COLO668 (cell line): Measurements from ENCODE around the gene KCNT2.
"Not testable (repeated sequence)": the region's sequence is repeated elsewhere in the genome, so short reads cannot be mapped to it uniquely, and the experiment has no call there.

Source experiments
- DNase-seq: peaks from one replicate; lab custom pipeline; 2025; ENCODE audit not compliant: unreplicated experiment; lab: John Stamatoyannopoulos, UW

The KCNT2 gene

DNA sequence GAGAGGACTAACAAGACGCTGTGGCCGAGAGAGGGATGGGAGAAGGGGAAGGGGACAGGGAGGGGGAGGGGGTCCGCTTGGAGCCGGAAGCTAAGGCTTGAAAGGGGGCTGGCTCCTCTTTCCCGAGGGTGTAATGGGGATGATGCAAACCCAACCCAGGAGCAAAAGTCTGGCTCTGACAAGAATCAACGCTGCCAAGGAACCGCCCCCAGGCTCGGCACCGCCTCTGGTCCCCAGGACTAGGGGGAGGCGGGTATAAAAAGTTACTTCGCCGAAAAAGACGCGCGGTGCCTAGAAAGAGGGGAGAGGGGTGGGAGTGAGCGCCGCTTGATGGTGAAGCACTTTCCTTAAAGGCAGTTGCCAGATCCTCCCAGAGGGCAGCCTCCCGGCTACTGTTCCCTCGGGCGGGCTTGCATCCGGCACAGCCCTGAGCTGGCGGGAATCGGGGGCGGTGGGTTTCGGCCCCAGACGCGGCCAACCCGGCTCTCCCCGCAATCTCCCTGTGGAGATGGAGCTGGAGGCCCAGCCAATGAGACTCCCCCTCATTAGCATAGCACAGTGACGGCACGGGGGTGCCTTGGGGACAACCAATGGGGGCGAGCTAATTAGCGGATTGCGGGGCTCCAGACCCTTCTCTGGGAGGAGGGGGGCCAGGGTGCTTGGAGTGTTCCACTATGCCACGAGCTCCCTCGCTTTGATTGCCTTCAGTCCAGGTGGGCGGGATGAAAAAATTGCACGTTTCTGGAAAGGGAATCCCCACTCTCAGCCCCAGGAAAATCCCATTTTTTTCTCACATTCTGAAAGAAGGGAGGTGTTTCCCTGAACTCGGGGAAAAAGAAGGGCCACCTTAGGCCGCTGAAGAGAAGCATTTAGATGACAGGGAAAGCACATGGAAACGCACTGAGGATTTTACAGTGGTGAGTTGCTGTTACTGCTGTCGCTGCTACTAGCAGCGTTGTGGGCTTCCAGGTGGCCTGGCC is at the start of gene KCNT2:
Gene KCNT2, minus strand, starts transcription at position 51 of the 980 bp plus-strand sequence. CDS start 131 bp downstream, outside the sequence.
- no peak for DNase-seq

DNA sequence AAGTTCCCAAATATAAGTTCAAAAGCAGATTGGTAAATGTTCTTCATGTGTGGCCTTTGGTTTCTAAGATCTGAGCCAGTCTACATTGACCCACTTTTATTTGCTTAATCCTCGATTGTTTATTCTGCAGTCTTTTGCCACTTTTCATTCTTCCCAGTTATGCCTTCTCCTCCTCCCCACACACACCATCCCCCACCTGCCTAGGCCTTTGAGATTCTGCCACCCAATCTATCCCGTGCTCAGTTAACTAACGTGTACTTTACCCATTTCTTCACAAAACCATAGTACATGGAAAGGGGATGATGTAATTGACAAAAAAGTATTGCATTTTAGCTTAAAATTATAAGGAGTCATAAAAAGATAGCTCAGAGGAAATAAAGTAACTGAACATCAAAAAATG is 47.3 kb upstream of the KCNT2 start:
- DNase-seq: no peak

DNA sequence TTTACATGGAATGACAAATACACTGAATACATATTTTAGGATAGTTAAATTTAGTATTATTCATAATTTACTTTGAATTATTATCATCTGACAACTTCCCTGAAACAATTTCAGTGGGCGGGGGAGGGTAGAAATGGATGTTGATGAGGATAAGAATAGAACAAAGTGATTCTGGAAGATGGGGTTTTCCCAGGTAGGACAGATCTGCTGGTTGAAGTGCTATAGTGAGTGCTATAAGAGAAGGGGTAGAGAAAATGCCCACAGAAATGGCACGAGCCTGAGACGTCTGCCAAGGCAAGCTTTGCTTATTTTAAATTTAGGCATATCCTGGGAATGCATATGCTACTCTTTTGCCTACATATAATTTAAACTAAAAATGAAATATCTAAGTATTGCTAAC is 46.8 kb upstream of the KCNT2 start:
- no peak for DNase-seq

DNA sequence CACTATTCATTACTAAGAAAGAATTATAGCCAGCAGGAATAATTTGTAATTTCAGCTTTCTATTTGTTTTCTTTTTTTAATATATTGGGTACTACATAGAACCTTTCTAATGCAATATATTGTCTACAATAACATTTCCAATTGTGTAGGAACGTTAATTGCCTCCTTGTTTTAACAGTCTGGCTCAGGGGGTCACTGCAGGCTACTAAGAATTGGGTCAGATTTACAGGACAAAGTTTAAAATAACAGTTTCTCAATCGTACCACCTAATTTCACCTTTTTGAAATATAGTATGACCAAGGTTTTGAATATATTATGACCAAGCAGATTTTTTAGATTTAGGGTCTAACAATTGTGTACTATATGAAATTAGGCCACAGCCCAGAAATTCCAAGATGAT is 46.0 kb upstream of the KCNT2 start:
- no peak for DNase-seq

DNA sequence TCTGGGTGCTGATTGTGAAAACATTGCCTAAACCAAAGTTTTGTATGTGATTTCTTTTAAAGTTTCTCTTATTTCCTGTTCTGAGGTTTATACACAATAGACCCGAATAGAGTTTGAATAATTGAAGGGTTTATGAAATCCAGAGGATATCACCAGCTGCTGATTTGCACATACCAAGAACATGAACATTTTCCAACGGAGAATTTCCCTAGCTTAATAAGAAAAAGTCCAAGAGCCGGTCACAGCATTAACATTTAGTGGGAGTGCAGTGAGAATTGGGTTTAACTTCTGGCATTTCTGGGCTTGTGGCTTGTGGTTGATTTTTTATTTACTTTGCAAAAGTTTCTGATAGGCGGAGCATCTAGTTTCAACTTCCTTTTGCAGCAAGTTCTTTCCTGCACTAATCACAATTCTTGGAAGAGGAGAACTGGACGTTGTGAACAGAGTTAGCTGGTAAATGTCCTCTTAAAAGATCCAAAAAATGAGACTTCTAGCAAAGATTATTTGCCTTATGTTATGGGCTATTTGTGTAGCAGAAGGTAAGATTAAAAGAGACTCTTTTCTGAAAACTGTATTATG is 43.5 kb upstream of the KCNT2 start, which contains the start of gene CFH:
Gene CFH, plus strand, starts transcription at position 407 of the 579 bp plus-strand sequence. Its CDS starts 75 bp downstream, at position 482.
- DNase-seq: no peak

DNA sequence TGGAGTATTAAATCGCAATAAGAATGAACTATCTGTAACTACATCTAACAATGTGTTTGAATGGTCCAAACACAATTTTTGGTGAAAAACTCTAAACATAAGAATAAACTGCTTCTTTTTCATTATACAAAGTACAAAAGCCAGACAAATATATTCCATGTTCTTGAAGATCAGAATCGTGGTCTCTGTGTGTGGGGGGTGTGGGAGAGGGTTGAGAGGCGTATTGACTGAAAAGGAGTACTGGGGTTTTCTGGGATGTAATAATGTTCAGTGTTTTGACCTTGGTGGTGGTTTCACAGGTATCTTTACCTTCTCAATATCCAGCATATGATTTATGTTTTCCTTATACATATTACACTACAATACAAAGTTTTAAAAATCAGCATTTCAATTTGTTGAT is 42.8 kb upstream of the KCNT2 start:
- DNase-seq: no peak

DNA sequence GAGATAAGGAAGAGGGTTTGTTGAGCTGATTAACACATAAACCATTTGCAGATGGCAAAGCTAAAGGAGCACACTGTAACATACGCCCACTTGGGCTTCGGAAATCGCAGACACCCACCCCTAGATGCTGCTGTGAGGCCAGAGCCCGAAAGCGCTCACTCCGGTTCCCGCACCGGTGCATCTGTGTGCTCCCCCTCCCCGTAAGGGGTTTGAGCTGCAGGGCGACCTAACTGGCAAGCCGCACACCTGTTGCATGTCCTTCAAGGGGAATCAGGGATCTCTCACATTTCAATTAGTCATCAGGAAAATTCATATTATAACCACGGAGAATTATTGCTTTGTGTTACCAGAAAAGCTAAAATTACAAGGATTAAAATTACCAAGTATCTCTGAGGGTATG is 42.2 kb upstream of the KCNT2 start:
- DNase-seq: no peak

DNA sequence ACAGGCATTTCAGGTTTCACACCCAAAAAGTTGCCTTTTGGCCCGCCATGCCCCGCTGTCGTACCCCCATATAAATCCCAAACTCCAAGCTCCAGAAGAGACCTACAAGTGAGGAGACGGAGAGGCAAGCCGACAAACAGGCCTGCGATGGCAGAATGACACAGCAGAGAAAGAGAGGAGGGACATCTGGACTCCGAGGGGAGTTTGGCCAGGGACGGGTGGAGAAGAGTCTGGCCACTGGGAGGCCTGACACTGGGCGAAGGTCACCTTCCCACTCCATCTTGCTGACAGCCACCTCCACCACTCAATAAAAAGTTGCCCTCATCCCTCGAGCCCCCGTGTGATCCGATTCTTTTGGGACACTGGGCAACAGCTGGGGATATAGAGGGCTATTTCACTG is 41.8 kb upstream of the KCNT2 start:
- DNase-seq: no peak

DNA sequence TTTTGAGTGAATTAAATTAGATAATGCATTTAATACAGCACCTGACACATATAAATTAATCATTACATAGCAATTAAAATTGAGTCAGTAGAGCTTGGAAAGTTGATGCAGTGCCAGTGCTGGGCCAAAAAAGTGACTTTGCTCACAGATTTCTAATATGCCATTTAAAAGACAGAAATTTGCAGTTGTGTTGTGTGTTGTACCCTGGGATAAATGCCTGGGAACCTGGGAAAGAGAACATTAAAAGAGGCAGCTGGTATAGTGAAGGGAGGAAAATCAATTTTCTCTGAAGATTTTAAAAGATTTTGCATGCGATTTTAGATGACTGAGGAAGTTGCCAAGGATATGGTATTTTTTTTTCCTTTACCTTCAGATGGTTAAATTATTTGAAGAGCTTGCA is 32.7 kb upstream of the KCNT2 start:
- DNase-seq: no peak

DNA sequence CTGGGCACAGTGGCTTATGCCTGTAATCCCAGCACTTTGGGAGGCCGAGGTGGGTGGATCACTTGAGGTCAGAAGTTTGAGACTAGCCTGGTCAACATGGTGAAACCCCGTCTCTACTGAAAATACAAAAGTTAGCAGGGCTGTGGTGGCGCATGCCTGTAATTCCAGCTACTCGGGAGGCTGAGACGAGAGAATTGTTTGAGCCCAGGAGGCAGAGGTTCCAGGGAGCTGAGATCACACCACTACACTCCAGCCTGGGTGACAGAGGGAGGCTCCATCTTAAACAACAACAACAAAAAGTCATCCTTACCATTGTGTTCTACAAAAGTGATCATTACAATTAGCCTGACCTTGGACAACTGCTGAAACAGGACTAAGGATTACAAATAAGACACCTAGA is 31.1 kb upstream of the KCNT2 start:
- DNase-seq: not testable (repeated sequence)

DNA sequence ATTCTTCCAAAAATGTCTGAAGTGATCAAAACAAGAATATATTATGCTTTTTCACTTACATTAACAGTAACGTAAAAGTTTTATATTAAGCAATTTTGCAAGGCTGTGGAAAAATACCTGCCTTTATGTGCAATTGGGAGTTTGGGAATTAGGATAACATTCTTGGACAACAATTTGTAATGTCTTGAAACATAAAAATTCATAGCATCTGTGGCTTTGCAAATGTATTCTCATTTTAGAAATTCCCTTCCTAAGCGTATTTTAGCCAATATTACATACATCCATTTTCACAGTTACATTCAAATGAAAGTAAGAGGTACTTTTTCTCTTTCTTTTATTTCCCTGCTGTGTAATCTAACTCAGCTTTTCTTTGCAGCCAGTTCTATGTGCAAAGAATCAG is 30.2 kb upstream of the KCNT2 start:
- no peak for DNase-seq

DNA sequence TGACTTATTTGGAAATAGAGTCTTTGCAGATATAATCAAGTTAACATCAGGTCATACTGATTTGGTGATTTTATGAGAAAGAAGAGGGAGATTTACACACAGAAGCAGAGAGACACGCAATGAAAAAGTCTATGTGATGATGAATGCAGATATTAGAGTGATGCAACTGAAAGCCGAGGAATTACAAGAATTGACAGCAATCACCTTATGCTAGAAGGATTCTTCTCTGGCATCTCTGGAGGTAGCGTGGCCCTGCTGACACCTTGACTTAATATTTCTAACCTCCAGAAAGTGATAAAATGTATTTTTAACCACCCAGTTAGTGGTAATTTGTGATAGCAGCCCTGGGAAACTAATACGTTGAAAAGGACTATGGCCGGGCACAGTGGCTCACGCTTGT is 29.4 kb upstream of the KCNT2 start:
- no peak for DNase-seq

DNA sequence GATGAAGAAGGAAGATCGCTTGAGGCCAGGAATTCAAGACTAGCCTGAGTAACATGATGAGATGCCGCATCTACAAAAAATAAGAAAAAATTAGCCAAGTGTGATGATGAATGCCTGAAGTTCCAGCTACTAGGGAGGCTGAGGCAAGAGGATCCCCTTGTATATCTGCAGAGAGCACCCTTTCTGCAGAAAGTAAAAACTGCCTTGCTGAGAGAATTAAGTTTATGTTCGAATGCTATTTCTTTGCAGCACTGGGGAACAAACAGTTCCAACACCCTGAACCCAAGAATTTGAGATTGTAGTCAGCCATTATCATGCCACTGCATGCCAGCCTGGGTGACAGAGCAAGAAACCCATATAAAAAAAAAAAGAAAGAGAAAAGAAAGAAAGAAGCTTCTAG is 20.6 kb upstream of the KCNT2 start:
- DNase-seq: no peak

DNA sequence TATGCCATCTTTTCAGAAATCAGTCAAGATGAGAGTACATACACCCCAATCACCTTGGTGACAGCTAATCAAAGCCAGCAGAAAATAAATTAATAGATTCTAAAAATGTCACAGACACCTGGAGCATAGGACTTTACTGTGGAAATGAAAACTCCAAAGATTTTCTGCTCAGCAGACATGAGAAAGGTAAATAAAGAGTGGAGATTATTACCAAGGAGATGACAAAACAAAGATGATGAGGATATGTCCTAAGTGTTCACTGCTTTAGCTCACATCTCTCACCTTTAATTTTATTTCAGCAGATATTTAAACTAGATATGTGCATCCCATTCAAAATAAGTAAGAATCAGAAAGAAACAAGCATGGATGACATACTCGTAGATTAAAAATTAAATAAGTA is 14.8 kb upstream of the KCNT2 start:
- no peak for DNase-seq

DNA sequence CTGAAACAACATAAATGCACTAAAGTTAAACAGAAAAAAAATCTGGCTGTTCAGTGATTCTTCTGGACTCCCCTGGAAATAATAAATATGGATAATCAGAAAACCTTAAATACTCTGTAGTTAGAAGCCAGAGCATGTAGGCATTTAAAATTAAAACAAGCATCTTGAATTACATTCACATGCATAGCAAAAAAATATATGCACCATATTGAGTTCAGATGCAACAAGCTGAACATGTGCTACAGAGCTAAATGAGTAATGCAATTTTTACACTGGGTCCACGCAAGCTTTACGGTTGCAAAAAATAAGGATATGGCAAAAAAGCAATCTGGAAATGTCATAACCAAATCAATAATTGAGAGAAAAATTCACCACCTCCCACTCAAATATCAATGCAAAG is 11.5 kb upstream of the KCNT2 start:
- DNase-seq: no peak

DNA sequence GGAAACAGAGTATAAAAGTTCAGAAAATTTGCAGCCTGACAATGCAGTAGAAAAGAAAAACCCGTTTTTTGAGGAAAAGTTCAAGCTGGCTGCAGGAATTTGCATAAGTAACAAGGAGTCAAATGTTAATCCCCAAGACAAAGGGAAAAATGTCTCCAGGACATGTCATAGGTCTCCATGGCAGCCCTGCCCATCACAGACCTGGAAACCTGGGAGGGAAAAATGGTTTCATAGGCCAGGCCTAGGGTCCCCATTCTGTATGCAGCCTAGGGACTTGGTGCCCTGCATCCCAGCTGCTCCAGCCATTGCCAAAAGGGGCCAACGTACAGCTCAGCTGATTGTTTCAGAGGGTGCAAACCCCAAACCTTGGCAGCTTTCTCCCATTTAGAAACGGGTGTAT is 3.6 kb upstream of the KCNT2 start:
- DNase-seq: no peak

DNA sequence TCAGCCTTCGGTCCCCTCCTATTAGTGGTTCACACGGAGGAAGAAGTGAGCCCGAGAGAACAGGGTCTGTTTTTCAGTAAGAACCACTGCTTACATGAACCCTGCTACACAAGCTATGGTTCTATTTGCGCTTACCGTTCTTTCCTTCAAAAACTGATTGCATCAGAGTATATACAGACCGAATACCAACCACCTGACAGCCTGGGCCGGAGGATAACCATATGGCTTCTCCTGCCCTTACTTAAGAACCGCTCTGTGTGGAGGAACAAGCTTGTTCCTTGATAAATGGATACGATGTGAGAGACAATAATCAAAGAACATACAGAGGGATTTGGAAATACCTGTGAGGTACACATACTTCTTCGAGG is 1.1 kb upstream of the KCNT2 start:
- DNase-seq: no peak

DNA sequence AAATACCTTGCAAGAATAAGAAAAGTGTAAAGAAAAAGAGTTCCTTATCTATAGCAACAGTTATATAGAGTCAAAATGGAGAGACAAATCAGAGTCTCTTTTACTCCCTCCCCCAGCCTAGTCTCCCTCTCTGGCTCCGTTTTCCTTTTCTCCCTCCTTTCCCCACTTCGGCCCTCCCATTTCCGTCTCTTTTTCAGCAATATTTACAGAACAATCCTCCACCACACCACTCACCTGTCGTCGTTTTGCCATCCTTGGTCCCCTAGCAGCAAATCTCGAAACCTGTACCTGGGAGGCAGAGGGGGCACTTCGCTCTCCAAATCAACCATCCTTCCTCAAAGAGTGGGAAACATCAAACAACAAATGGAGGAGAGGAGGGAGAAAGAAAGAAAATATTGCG is 259 bp downstream of the KCNT2 start:
- no peak for DNase-seq

DNA sequence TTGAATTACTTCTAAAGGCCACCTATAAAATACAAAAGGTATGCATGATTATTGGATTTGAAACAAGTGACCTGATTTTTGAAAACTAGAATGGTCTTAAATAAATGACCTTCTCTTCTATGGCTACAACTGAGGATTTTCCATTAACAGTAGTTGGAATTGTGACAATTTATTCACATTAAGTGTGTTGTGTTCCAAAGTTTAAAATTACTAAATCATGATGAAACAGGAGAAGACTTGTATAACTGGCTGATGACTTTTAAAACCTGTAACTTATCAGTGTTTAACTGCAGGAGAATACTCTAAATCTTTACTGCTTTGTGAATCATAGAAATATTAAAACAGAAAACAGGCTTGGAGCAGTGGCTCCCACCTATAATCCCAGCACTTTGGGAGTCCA is 4.6 kb downstream of the KCNT2 start:
- DNase-seq: no peak

DNA sequence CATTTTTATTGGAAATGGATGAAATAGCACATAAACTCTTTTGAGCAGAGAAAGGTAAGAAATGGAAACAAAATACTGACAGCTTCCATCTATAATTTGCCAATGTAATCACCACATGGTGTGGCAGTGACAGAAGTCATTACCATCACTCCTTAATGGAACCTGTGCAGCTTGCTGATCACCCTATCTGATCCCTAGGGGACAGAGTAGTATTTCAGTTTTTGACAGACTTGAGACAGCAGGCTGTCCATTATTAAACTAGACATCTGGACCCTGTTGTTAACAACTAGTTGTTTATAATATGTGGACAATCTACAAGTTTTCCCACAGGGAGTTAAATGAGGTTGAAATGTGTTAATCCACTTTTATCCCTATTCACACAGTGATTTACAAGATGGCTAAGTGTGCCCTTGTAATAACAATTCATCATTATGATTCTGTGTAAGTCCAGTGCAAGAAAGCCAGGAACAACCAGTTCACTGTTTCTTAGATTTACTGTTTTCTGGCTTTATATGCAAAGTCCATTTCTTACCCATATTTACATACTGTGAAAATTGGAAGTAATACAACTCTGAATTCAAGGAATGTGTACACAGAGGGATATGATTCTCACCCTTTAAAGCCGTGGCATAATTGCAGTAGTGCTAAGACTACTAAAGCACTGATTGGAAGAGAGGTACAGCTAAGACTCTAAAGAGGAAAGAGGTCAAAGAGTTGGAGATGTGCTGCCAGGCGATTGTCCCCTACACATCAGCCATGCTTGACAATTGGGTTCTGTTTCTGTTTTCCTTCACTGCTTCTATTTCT is 9.1 kb downstream of the KCNT2 start:
- no peak for DNase-seq

DNA sequence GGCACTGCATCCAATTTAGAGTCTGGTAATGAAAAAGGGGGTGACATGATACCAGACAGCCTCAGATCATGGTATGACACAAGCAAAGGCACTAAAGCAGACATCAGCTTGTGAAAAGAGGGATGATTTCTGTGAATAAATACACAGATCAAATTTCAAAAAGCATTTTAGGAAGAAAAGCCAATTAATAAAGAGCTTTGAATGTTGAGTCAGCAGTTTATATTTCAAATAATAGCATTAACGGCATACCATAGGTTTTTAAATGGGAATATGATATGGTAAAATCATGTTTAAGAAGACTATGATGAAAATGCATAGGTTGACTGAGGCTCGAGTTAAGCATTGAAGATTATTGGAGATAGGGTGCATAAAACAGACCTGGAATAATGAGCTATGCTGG is 13.5 kb downstream of the KCNT2 start:
- DNase-seq: no peak

DNA sequence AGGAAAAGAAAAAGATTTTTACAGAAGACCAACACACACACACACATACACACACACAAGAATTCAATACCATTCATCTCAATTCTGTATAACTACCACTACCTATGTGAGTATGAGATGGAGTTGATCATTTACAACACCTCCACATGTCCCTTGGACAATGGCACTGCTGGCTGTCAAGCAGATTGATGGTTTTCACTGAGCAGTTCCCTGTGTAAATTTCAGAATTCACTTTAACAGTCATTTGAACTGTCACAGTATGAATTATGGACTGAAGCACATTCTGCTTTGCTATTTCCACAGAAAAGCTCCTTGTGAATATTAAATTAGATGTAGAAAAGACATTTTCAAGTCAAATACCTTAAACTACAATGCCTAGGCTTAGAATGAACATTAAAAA is 14.3 kb downstream of the KCNT2 start:
- DNase-seq: no peak
